HG02623 (cell line): Measurements from ENCODE around the gene MAP10.

Source experiments
- ATAC-seq: cut with Tn5 transposase; IDR thresholded peaks from one replicate; pipeline ENCODE4 v1.9.1; 2021; ENCODE audit warnings: moderate library complexity; ENCODE audit not compliant: unreplicated experiment

The MAP10 gene

GRCh38 chr1:232795497-232796053 lies 9.6 kb upstream of the MAP10 start:
- no peak for ATAC-seq

GRCh38 chr1:232797856-232798510 lies 7.2 kb upstream of the MAP10 start:
- ATAC-seq = no peak

- no peak for ATAC-seq
Measured at GRCh38 chr1:232798920-232799319, 6.3 kb upstream of the MAP10 start.

- ATAC-seq = no peak
Measured at GRCh38 chr1:232806186-232806510, 932 bp downstream of the MAP10 start.

- no peak for ATAC-seq
Measured at GRCh38 chr1:232810856-232811255, 5.6 kb downstream of the MAP10 start.

- ATAC-seq = no peak
Measured at GRCh38 chr1:232812560-232812959, 7.3 kb downstream of the MAP10 start.

GRCh38 chr1:232813097-232813496 lies 7.9 kb downstream of the MAP10 start:
- no peak for ATAC-seq

- no peak for ATAC-seq
Measured at GRCh38 chr1:232813760-232814159, 8.5 kb downstream of the MAP10 start.

GRCh38 chr1:232816324-232816723 lies 11.1 kb downstream of the MAP10 start:
- ATAC-seq = no peak

- no peak for ATAC-seq
Measured at GRCh38 chr1:232818040-232818439, 12.8 kb downstream of the MAP10 start.

- no peak for ATAC-seq
Measured at GRCh38 chr1:232820431-232820830, 15.2 kb downstream of the MAP10 start.

- no peak for ATAC-seq
Measured at GRCh38 chr1:232822530-232822929, 17.3 kb downstream of the MAP10 start.

- ATAC-seq = no peak
Measured at GRCh38 chr1:232826318-232826717, 21.1 kb downstream of the MAP10 start.

GRCh38 chr1:232830661-232831060 lies 25.4 kb downstream of the MAP10 start:
- no peak for ATAC-seq

- ATAC-seq = no peak
Measured at GRCh38 chr1:232831895-232832294, 26.7 kb downstream of the MAP10 start.

- no peak for ATAC-seq
Measured at GRCh38 chr1:232834066-232834465, 28.9 kb downstream of the MAP10 start.

- no peak for ATAC-seq
Measured at GRCh38 chr1:232835166-232835565, 29.9 kb downstream of the MAP10 start.

- no peak for ATAC-seq
Measured at GRCh38 chr1:232837087-232837486, 31.9 kb downstream of the MAP10 start.

GRCh38 chr1:232841823-232842565 lies 36.8 kb downstream of the MAP10 start:
- no peak for ATAC-seq

- no peak for ATAC-seq
Measured at GRCh38 chr1:232844791-232845190, 39.6 kb downstream of the MAP10 start.

- ATAC-seq = no peak
Measured at GRCh38 chr1:232845406-232845955, 40.3 kb downstream of the MAP10 start.

GRCh38 chr1:232851532-232851931 lies 46.3 kb downstream of the MAP10 start:
- ATAC-seq = no peak
